Endothelial cell of umbilical vein (primary cell): ENCODE results near the gene CLIP2. TPM values are rescaled to one million over a fixed set of nuclear protein-coding genes. Genes with fewer than 3 reads are reported as not detected.

Experiments used
- BruUV-seq: library from RNA; stranded (reverse); fragments of 400-500 nt; replicated peaks from 2 replicates; lab custom pipeline; 2021; lab: Mats Ljungman, UMichigan
- CTCF ChIA-PET: fragments of 300-600, 350-600 bp; sonication (Branson Sonifier 250); formaldehyde crosslinking; loops from one replicate; lab custom pipeline; 2021; ENCODE audit warnings: antibody characterized with exemption, inconsistent platforms; lab: Charles Lee
- POLR2A ChIA-PET: fragments of 300-600, 350-600 bp; sonication (Branson Sonifier 250); formaldehyde crosslinking; loops from one replicate; lab custom pipeline; 2021; ENCODE audit warnings: antibody characterized with exemption, inconsistent platforms; lab: Charles Lee
- DNase-seq: peaks from one replicate; pipeline ENCODE4 v3.0.0-alpha.2; 2011; ENCODE audit warnings: low read depth, low spot score
- FAIRE-seq: peaks from 2 replicates; lab custom pipeline; 2011; peaks lifted over from hg19 to GRCh38; lab: Jason Lieb, UNC
- H2AFZ ChIP-seq: 2 replicates; pipeline ENCODE4 v1.6.0; 2012; ENCODE audit warnings: low read depth, low read length, control low read depth, inconsistent platforms
- H3K27ac ChIP-seq: 2 replicates; pipeline ENCODE4 v1.5.1; 2011; ENCODE audit warnings: low read depth, mild to moderate bottlenecking, control low read depth, low read length, moderate library complexity; ENCODE audit not compliant: insufficient read depth
- H3K27me3 ChIP-seq, 2 experiments: 2 replicates each; pipeline versions ENCODE4 v1.6.0 to v1.6.1; 2011; ENCODE audit warnings: low read length in 2 of 2, mixed read lengths in 1 of 2; ENCODE audit not compliant: control insufficient read depth in 2 of 2, insufficient read depth in 2 of 2
- H3K36me3 ChIP-seq, 2 experiments: 2 replicates in 1 of 2; 3 replicates in 1 of 2; pipeline ENCODE4 v1.5.1; 2011; ENCODE audit warnings: low read length in 2 of 2, mild to moderate bottlenecking in 1 of 2, moderate library complexity in 1 of 2; ENCODE audit not compliant: control insufficient read depth in 2 of 2, insufficient read depth in 2 of 2; ENCODE audit errors: extremely low read depth in 1 of 2
- H3K4me1 ChIP-seq: 3 replicates; pipeline ENCODE4 v1.5.1; 2011; ENCODE audit warnings: mild to moderate bottlenecking, low read length; ENCODE audit not compliant: control insufficient read depth, insufficient read depth; ENCODE audit errors: extremely low read depth
- H3K4me2 ChIP-seq: 2 replicates; pipeline ENCODE4 v1.6.1; 2011; ENCODE audit warnings: low read length, control low read depth, mixed read lengths; ENCODE audit not compliant: insufficient read depth
- H3K4me3 ChIP-seq, 3 experiments: fragments of 200-600 bp in 1 of 3; sonication (generic), shearing (Covaris generic) in 1 of 3; replicated peaks in 1 of 3; 2 replicates each; pipeline ENCODE4 v1.5.1; 2011 to 2016; ENCODE audit warnings: control low read depth in 3 of 3, low read length in 3 of 3, mild to moderate bottlenecking in 2 of 3, inconsistent platforms in 1 of 3, low read depth in 1 of 3, moderate library complexity in 1 of 3; ENCODE audit not compliant: insufficient read depth in 1 of 3
- H3K79me2 ChIP-seq: 2 replicates; pipeline ENCODE4 v1.6.0; 2012; ENCODE audit warnings: low read length, inconsistent platforms; ENCODE audit not compliant: control insufficient read depth, insufficient read depth
- H3K9ac ChIP-seq: replicated peaks from 2 replicates; pipeline ENCODE3; 2011; ENCODE audit warnings: low read length, control low read depth; ENCODE audit not compliant: insufficient read depth; ENCODE audit errors: extremely low read depth
- H3K9me1 ChIP-seq: replicated peaks from 3 replicates; pipeline ENCODE4 v1.6.0; 2011; ENCODE audit warnings: mild to moderate bottlenecking, low read length; ENCODE audit not compliant: control insufficient read depth, insufficient read depth; ENCODE audit errors: extremely low read depth
- H3K9me3 ChIP-seq: replicated peaks from 2 replicates; pipeline ENCODE4 v1.5.1; 2012; ENCODE audit warnings: low read length, inconsistent platforms; ENCODE audit not compliant: control insufficient read depth, insufficient read depth
- H4K20me1 ChIP-seq: replicated peaks from 2 replicates; pipeline ENCODE3; 2011; ENCODE audit warnings: mild to moderate bottlenecking, low read length; ENCODE audit not compliant: control insufficient read depth, insufficient read depth; ENCODE audit errors: extremely low read depth
- CTCF ChIP-seq, 2 donors: IDR thresholded peaks; 1 replicate in 1 of 2; 2 replicates in 1 of 2; pipeline ENCODE4 v1.5.1; 2011; ENCODE audit warnings: low read length in 2 of 2, mild to moderate bottlenecking in 2 of 2, moderate library complexity in 2 of 2, control low read depth in 1 of 2, inconsistent platforms in 1 of 2, low read depth in 1 of 2; ENCODE audit not compliant: insufficient read depth in 1 of 2; ENCODE audit errors: extremely low read depth in 1 of 2
- EZH2 ChIP-seq: IDR thresholded peaks from 2 replicates; pipeline ENCODE4 v1.6.1; 2012; ENCODE audit warnings: borderline replicate concordance, low read depth, mild to moderate bottlenecking, moderate library complexity, low read length, inconsistent platforms; ENCODE audit not compliant: severe bottlenecking
- JUN ChIP-seq: IDR thresholded peaks from 2 replicates; pipeline ENCODE4 v1.6.1; 2011; ENCODE audit warnings: borderline replicate concordance, low read depth; ENCODE audit not compliant: insufficient read length, insufficient read depth
- MYC ChIP-seq: IDR thresholded peaks from one replicate; pipeline ENCODE4 v1.6.1; 2011; ENCODE audit warnings: mild to moderate bottlenecking, low read depth, low read length
- POLR2A ChIP-seq: IDR thresholded peaks from 2 replicates; pipeline ENCODE4 v1.6.1; 2012; ENCODE audit warnings: low read depth, mild to moderate bottlenecking, control low read depth, low read length
- dilution Hi-C: fragments of 300-500 bp; cut with MboI; formaldehyde crosslinking; loops from one replicate; pipeline ENCODE4 v1.15.0; 2019; ENCODE audit warnings: low sequenced_read_pairs; ENCODE audit not compliant: extremely low pct_ligation_motif_present
- intact Hi-C: fragments of 100-400 bp; cut with micrococcal nuclease; formaldehyde crosslinking; loops from one replicate; pipeline ENCODE4 v1.10.0; 2022
- polyA plus RNA-seq, 4 experiments: library from polyadenylated mRNA; depleted of rRNA in 3 of 4; stranded (reverse) in 3 of 4; unstranded in 1 of 4; fragments of >200 nt; gene quantifications; 2 replicates each; pipeline versions ENCODE4 v1.2.1 to v1.2.3, GENCODE V29; 2011 to 2012; ENCODE audit warnings: missing spikeins in 1 of 4
- total RNA-seq: library from RNA; stranded (reverse); gene quantifications from 2 replicates; pipeline ENCODE4 v1.2.3, GENCODE V29; 2021

Gene CLIP2
- total and polyA plus RNA-seq, 2 donors (not counting 3 experiments of a cell fraction or from before 2014, with no cell fraction given) = 8.3 to 37.1 TPM

- POLR2A ChIA-PET = no interaction called here
Observed at GRCh38 chr7:74412056-74412455, 122.8 kb downstream of the CLIP2 start.

More at GRCh38 chr7:74412056-74412455, 122.8 kb downstream of the CLIP2 start:
- no peak overlapping the region for H3K27ac ChIP-seq
- no peak overlapping the region for H3K9ac ChIP-seq
- intact Hi-C loops (no loop called here), dilution Hi-C loops (no loop called here)
- CTCF ChIA-PET = interaction anchor here (0.5 kb wide), 1 partner anchor 309 kb away, joined by 4 read pairs; no protein-coding TSS in a partner anchor
- H3K4me2 ChIP-seq = no peak overlapping the region
- no peak overlapping the region for H2AFZ ChIP-seq
- TF ChIP-seq POLR2A (no peak), JUN (no peak), EZH2 (no peak), CTCF (IDR thresholded peaks at IDR 0.05; ENCODE audit: extremely low read depth in 1 of 2, insufficient read depth in 1 of 2, low read depth in 1 of 2, low read length in 2 of 2) (no peak), MYC (no peak)
- no peaks in the 10 kb centered on the region for H3K9me1 ChIP-seq
- H3K79me2 ChIP-seq = no peaks in the 10 kb centered on the region
- no peaks in the 10 kb centered on the region for H3K9me3 ChIP-seq
- H4K20me1 ChIP-seq = no peaks in the 10 kb centered on the region
- no peaks in the 10 kb centered on the region for H3K4me1 ChIP-seq
- no peak overlapping the region for H3K4me3 ChIP-seq
- no peak for DNase-seq
- BruUV-seq = no TSS peak
- FAIRE-seq = no peak
- H3K27me3 ChIP-seq = no peaks in the 10 kb centered on the region
- no peaks in the 10 kb centered on the region for H3K36me3 ChIP-seq
